NCI-H446 (cell line): Measurements from ENCODE around the gene MYEOV.

Source experiments
- DNase-seq, 2 experiments: peaks; one replicate each; lab custom pipeline; 2025; lab: John Stamatoyannopoulos, UW

Gene MYEOV

DNA sequence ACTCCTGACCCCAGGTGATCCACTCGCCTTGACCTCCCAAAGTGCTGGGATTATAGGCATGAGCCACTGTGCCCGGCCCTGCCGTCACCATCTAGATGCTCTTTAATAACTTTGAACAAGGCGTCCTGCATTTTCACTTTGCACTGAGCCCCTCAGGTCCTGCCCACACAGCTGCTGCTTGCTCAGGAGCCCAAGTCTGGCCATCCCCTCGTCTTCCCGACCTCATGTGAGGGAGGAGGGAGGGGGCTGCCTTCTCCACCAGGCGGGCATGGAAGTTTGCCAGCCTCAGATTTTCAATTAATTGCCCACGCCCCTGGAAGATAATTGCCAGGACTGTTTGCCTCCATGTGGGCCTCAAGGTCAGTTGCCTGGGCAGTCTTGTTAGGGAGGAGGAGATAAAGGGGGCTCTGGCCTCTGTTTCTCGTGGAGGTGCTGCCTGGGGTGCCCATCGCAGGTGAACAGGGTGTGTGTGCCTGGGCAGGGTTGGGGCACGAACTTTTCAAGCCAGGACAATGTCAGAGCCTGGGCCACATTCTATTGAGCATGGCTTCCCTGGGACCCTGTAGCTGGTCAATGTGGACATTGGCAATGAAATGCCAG, 27.9 kb upstream of the MYEOV start:
- DNase-seq: no peak

DNA sequence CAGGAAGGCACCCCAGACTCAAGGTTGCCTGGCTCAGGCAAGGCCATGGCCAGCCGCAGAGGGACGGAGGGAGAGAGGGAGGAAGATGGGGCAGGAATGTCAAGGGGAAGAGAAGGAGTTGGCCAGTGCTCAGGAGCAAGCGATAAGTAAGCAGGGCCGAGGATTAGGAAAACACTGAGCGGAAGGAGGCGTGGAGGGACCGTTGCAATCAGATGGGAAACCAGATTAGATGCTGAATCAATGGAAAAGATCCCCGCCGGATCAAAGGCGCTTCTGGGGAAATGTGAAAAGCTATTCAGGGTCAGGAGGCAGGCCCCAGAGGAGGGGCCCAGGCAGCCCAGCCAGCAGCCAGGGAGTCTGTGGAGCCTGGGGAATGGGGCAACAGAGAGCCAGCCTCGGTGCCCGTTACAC, 26.6 kb upstream of the MYEOV start:
- DNase-seq: no peak

DNA sequence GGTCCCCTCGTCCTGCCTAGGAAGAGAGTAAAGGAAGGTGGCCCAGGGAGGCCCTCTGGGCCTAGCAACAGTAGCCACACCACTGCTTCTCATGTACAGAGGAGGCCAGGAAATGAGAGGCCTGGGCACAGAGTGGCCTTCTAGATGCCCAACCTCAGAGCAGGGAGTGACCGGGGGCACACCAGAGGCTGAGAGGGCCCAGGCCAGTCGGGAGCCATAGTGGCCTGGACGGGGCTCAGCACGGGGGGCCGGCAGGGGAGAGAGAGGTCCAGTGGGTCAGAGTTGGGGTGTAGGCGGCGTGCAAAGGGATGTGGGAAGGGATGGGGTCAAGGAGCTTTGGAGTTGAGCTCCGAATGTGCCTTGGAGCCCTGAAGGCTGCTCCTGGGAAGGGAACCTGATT, 25.0 kb upstream of the MYEOV start:
- no peak for DNase-seq

DNA sequence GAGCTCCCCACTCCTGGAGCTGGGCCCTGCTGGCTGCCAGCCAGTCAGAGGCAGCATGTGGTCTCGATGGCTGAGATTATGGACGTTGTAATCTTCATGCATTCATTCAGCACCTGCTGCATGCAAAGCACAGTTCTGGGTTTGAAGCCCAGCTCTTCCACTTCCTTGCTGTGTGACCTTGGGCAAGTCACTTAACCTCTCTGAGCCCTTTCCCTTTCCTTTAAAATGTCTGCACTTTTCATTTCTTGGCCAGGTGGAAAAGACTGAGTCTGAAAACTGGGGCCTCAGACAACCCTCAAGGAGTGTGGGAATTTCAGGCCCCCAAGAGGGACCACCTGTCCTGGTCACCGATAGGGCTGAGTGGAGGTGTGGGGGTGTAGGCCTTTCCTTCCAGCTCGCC, 24.6 kb upstream of the MYEOV start:
- DNase-seq: no peak

DNA sequence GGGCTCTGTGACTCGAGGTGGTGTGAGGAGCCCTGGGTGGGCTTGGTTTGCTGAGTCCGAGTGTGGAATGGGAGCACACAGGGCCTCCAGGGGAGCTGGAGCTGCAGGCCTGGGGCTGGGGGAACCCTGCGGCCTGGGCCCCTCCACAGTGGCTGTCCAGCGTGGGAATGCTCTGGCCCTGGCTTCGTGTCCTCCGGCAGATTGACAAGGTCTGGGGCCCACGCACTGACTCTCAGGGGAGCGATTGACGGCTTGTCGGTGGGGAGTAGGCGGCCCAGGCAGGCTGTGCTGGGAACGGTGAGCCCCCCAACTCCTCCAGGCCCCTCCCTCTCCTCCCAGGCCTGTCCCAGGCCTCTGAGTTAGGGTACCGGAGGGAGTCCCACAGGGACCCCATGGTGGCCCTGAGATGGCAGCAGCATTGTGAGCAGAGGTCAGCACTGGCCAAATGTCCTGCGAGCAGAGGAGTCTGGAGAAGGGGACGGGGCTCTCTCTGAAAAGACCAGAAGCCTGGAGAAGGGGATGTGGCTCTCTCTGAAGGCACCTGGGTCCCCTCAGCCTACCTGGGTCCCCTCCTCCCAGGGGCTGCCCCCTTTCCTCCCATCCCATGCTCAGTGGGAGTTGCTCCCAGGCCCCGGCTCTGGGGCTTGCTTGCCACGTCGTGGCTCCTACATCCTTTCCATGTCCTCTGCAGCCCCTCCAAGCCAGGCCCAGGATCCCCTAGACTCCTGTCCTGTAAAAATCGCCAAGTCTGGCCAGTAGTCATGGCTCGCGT, 23.8 kb upstream of the MYEOV start:
- DNase-seq: no peak

DNA sequence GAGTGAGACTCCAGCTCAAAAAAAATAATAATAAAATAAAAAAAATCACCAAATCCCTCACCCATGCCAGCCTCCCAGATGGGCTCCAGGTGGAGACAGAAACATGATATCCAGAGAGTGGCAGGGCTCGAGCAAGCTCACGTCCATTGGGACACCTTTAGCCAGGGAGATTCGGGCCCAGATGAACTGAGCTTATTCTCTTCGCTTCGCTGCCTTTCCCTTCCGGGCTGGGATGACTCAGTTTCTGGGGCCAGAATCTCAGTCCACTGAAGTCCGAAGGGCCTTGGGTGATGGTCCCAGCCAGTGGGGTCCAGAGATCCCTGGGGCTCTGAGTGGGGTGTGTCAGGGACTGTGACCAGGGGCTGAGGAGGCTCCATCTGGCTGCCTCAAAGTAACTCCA, 23.0 kb upstream of the MYEOV start:
- DNase-seq: no peak

DNA sequence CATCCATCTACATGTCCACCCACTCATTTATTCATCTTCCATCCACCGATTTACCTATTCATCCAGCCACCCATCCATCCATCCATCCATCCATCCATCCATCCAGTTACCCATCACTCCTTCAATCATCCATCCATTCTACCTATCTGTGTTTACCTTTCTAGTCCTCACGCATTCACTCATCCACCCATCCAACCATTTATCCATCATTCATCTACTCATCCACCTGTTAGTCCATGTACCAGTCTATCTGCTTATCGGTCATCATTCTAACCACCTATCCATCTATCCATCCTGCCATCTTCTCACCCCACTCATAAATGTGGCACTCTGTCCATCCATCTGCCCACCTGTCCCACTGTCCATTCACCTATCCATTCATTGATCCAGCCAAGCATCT, 21.9 kb upstream of the MYEOV start:
- DNase-seq: no peak

DNA sequence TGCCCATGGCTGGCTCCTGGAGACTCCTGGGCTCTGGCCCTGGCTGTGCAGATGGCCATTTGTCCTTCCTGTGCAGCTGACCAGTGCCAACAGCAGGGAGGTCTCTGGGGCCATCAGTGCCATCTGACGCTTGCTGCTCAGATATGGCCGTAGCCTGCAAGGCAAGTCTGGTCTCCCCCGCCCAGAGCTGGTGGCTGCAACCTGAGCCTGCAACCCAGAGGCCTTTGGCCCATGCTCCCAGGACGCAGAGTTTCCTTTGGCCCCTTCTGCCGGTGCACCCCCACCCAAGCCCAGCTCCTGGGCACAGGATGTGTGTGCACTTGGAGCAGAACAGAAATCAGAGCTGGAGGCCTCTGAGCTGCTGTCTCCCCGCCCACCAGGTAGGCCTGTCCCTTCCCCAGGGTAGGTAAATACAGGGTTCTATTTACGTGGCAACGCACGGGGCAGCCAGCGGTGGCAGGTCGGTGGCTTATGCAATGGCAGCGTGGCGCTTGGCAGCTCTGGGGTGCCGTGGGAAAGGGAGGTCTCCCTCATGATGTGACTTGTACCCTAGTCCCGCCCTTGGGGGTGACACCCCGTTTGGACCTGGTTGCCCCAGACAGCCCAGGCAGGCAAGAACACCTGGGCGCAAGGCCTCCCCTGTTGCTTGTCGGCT, 21.0 kb upstream of the MYEOV start:
- DNase-seq: no peak

DNA sequence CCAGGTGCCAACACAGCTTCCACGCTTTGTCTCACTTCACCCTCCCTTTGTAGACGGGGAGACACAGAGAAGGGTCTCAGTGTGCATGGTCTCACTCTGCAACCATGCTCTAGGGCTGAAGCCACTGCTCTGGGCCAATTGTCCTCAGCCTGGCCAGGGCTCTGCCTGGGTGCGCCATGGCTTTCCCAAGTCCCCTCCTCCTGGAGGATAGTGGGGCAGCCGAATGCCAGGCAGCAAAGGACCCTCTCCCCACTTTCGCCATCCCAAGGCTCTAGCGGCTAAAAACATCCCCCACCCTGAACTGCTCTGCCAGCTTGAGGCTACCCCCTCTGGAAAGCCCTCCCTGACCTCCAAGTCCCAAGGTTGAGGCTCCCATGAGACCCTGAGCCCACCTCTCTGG, 20.4 kb upstream of the MYEOV start:
- no peak for DNase-seq

DNA sequence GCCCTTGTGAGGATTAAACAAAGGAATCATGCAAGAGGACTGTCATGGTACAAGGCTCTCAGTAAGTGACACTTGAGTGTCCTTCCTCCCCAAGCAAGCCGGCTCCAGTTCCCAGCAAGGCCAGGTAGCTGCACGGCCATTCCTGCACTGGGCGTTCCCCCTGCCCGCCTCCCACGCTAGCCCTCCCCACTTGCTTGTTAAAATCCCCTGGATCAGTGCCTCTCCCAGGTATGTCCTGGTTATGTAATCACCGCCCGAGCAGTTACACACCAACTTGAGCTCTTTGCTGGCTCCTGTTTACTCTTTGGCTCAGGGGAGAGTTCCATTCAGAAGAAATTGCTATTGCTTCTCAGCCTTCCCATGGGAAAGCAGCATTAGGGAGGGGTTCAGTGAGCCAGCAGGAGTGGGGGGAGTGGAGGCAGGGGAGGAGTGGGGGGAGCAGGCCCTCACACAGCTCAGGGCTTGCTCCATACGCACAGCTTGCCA, 19.4 kb upstream of the MYEOV start:
- no peak for DNase-seq

DNA sequence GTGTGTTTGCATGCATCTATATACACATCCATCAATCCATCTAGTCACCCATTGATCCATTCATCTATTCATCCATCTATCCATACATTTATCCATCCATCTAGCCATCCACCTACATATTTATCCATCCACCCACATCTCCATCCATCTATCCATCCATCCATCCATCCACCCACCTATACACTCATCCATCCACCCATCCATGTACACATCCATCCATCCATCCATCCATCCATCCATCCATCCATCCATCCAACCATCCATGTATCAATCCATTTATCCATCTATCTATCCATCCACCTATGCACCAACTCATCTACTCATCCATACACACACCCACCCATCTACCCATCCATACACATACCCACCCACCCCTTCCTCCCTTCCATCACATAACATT, 18.8 kb upstream of the MYEOV start:
- no peak for DNase-seq

DNA sequence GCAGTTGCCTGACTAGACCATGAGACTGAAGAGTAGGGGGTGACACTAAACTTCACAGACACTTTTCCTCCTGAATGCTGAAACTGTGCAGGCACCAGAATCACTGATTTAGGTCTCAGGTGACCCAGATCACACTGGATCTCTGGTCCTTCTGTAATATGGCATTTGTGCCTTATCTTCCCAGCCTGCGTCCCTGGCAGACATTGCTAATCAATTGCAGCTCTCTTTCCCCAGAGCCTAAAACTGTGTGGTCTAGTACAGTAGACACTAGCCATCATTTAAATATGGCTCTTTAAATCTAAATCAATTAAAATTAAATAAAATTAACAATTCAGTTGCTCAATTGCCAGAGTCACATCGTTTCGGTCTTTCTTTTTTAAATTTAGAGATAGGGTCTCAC, 17.8 kb upstream of the MYEOV start:
- DNase-seq: no peak

DNA sequence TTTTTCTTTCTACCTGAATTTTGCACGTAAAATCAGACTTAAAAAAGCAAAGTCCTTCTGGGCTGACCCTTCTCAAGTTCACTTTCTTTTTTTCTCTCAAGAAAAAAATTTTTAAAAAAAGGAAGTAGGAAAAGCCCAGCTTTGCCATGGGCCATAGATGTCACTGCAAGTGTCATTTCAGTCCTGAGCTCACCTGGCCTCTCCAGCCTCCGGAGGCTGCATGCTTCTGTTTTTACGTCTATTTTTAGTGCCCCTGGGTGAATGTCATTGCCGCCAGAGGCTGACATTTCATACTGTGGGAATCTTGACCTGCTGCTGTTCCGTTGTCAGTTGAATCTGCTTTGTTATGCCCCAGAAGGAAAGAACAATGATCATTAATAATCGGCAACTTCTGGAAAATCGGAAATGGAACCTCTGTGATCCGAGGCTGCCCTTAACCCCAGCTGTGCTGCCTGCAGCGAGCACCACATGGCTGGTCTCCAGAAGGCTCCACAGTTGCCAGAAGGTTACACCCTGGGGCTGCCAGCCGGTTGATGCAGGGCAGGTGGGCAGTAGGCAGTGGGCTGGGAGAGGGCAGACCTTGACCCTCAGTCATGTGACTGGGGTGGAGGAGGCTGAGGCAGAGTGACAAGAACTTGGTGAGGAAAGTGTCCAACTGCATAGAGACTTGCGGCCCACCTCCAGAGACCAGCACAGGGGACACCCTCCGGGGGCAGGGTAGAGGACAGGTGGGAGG, 16.7 kb upstream of the MYEOV start:
- DNase-seq: no peak

DNA sequence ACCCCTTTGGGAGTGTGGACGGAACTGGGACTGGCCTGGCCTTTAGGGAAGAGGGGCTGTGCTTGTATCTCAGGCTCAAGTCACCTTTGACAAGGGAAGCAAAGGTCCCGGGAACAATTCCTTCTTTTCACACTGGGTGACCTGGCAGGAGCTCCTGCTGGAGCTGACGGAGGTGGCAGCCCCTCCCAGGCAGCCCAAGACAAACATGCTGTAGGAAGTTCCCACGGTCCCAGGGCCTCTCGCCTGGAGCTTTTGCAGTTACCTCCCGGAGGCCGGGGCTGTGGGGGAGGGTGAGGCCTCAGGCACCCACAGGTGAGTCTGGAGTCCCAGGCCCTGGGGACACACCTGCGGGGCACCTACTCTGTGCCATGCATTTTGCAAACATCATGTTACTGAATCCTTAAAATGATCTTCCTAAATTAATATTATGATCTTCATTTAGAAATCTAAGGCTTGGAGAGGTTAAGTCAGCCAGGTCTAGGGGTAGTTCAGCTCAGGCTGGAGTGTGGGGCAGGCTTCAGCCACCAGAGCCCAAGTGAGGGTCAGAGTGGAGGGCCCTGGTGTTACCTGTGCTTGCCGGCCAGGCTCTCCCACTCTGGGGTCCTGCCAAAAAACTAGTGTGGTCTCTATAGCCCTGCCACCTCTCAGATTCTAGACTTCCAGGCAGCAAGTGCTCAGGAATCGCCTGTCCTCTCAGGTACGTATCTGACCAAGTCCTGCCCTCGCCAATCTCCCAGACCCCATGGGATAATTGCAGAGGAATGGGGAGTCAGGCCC, 15.7 kb upstream of the MYEOV start:
- DNase-seq: no peak

DNA sequence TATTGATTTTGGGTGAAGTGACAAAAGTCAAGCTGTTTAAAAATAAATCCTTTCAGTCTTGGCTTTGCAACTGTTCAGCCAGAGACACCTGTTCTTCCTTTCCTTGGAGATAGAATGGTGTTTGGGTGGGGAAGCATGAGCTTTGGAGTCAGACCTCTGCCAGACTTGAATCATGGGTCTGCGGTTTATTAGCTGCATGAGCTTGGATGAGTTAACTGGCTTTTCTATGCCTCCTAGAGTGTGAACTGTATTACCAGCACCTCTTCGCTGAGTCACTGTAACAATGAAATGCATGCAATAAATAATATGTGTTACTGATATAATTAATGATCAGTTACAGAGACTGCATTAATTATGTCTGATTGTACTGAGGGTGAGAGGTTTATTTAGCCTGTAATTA, 13.5 kb upstream of the MYEOV start:
- no peak for DNase-seq

DNA sequence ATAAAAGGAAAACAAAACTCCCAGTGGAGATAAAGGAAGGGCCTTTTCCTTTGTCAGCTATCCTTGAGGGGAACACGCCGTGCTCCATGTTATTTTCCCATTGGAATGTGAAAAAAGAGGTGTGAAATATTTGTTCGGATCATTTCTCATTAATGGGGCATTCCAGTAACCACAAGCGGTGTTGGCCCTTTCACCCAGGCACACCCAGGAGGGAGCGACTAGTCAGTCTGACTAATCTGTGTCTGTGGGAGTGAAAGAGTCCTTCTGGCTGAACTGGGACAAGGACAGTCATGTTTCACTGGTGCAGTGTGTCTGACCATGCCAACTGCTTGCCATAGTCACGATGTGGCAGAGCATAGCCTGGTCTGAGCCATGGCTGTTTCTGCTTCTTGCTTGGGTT, 13.0 kb upstream of the MYEOV start:
- DNase-seq: no peak

DNA sequence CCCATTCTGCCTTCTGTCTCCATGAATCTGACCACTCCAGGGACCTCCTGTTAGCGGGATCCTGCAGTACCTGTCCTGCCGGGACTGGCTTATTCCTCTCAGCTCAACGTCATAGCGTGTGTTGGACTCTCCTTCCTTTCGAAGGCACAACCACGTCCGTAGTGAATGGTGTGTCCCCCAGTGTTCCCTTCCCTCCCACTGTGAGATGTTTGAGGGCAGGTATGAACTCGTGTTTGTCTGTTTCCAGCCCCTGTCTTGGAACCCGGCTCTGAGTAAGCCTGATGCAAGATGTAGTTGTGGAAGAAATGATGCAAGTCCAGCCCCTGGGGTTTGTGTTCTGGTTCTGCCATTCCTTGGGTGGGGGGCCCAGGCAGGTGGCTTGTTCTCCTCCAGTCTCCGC, 10.5 kb upstream of the MYEOV start:
- DNase-seq: no peak

DNA sequence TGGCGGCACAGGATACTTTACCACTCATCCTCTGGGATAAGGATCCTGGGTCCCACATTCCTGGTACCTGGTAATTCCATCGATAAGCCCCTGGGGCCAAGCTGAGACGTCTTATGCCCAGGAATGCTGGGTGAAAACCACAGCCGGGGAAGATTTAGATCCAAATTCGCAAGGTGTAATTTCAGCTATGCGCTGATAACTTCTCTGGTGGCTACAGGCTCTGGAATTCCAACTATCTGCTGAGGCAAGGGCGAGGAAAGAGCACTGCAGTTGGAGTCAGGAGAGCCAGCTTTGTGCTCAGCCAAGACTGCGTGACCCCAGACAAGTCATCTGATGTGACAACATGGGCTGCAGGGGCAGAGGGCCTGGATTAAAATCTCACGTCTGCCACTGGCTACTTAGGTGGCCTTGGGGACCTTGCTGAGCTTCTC, 9.9 kb upstream of the MYEOV start:
- DNase-seq: no peak

DNA sequence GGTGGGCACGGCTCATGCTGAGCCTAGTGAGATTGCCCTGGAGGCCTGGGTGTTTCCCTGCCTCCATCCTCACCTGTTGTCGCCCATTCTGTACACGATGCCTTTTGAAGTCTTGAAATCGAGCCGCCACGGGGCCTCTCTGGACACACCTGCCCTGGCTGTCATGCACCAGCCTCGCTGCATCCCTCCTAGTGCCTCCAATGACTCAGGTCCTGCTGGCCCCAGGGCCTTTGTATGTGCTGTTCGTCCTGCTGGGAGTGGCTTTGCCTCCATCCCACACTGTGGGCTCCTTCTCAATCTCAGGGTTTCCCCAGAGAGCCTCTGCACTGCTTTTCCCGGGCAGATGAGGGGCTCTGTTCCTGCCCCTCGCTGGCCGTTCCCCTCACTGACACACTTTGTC, 8.9 kb upstream of the MYEOV start:
- DNase-seq: no peak

DNA sequence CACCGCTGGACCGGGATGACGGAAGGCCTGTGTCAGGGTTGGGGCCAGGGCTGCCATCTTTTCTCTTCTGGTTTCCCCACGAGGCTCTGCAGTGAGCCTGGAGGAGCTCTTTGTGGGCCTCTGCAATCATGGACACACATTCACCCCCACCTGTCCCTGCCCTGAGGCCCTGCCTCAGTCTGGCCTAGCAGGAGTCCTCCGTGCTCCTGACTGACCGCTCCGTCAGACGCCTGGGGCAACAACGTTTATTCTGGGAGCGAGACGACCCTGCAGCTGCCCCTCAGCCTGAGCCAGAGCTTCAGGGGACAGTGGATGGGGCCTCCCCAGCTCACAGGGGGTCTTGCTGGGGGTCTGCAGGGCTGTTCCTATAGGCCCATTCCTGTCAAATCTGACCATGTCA, 8.2 kb upstream of the MYEOV start:
- no peak for DNase-seq

DNA sequence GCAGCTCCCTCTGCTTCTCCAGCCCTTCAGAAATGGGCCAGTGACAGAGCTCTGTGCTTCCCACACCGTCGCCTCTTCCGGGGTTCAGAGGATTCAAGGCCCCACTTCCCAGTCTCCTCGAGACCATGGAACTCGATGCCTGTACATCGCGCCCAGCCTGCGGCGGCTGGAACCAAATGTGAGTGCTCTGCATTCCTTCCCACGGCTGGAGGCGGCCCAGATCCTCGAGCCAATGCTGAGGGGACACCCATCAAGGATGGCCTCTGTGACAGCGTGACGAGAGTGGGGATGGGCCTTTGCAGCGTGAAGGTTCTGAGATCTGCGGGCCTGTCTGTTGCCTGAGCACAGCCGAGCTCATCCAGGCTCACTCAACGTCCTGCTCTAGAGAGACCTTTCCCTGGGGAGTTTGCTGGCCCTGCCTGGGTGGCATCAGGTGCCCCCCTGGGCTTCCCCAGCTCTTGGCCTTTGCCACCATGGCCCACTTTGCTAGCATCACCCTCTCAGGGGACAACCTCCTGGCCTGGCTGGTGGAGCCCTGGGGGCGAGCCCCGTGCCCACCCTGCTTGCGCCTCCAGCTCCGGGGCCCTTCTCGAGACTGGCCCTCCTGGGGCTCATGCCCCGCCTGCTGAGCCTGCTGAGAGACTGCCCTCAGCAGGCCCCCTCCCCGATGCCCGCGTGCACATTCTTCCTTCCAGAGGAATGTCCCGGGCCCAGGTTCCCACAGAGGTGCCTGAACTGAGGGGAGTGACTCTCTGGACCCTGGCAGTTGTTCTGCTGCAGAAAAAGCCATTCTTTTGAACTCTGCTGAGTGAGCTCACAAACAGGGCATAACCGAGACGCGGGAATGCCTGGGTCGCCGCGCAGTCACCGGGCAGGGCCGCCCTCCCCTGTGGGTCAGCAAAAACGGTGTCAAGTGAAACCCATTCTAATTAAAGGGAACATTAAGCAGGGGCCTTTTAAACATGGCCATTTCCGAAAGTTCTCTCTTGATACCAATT, 7.3 kb upstream of the MYEOV start:
- no peak for DNase-seq
